Measurements from ENCODE around the gene VAT1L.

The VAT1L gene

DNA sequence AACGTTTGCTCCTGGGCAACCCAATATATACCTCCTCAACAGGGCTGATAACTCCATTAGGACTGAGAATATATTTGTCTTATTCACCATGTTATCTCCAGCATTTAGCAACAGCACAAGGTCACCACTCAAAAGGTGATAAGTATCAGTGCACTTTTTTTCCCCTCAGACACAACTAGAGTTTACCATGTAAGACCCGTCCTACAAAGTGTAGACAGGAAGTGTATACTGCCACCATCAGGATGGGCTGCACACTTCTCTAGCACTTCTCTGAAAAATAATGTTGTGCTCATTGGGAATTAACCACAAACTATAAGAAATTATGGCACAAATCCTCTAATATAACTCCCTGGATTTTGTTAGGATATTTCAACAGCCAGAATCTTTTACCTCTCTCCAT, 5.7 kb upstream of the VAT1L start:
- DNase-seq (ENCODE audit: low read depth): no peak

DNA sequence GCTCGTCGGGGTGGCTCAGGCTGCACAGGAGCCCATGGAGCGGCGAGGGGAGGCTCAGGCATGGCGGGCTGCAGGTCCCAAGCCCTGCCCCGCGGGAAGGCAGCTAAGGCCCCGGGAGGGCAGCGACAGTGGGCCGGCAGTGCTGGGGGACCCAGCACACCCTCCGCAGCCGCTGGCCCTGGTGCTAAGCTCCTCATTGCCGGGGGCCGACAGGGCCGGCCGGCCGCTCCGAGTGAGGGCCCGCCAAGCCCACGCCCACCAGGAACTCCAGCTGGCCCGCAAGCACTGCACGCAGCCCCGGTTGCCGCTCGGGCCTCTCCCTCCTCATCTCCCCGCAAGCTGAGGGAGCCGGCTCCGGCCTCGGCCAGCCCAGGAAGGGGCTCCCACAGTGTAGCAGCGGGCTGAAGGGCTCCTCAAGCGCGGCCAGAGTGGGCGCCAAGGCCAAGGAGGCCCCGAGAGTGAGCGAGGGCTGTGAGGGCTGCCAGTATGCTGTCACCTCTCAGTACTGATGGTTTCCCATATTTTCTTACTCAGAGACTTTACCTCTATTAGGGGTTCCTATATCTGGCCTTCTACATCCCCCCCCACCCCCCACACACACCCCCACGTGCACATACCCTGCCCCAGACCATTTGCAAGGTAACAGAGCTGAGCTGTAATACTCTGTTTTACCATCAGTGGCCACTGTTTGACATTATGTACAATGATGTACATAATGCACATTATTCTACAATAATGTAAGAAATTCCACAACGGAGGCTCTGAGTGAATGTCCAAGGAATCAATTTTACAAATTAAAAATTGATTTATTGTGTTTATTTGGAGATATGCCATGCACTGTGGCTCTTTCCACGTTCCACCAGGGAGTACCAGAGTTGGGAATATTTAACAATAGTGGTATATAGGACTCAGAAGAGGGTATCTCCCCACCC, 3.7 kb upstream of the VAT1L start:
- DNase-seq (ENCODE audit: low read depth): no peak

DNA sequence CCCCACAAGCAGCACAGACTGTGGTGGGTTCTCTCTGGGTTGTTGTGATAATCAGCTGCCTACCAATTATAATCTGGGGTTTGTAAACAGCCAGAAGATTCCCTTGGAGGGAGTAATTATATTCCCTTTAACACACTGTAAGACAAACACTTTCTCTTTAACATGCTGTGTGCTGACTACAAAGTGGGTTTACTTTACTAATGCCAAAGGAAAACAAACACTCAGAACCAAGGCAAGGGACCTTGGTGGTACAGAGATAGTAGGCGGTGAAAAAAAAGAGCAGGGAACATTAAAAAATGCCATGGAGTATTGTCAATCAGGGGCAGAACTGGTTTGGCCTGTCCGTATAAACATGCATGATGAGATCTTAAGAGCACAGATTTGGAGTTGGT, 3.0 kb upstream of the VAT1L start:
- DNase-seq (ENCODE audit: low read depth): no peak

DNA sequence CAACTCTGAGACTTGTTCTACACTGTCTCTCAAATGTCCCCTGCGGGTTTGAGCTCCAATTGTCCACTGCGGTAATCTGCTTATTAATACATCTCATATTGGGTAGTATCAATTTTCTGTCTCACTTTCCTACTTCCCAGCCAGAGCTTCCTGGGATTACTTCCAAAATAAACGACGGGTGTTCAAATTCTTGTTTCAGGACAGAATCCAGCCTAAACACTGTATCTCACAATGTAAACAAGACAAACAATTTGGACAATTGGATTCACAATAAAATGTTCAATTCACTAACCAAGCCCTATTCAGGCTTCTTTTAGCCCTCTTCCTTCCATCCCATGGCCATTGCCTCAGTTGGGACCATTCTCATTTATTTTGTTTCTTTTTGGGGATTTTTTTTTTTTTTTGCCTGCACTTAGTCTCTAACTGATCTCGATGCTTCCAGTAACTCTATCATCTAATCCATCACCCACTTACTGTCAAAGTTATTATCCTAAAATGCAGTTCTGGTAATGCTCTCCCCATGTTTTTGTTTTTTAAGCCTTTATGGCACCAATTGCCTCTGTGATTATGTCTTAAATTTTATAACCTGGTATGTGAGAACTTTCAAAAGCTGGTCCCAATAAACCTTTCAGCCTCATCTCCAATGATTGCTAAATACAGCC, 2.0 kb upstream of the VAT1L start:
- no peak for DNase-seq (ENCODE audit: low read depth)

DNA sequence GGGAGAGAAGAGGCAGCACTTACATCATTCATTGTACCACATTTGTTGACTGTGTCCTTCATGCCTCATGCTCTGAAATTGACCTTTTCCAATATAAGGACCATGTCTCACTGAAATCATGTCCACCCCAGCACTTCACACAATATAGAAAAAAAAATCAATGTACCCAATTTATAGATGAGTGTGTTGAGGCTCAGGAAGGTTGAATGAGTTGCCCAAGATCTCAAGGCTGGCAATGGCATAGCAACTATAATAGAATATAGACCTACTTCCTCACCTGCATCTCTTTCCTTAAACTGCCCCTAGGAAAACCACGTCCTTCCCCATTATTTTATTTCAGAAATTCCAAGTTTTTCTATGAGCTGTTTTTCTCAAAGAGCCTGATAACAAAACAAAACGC, 912 bp upstream of the VAT1L start:
- DNase-seq (ENCODE audit: low read depth): no peak

DNA sequence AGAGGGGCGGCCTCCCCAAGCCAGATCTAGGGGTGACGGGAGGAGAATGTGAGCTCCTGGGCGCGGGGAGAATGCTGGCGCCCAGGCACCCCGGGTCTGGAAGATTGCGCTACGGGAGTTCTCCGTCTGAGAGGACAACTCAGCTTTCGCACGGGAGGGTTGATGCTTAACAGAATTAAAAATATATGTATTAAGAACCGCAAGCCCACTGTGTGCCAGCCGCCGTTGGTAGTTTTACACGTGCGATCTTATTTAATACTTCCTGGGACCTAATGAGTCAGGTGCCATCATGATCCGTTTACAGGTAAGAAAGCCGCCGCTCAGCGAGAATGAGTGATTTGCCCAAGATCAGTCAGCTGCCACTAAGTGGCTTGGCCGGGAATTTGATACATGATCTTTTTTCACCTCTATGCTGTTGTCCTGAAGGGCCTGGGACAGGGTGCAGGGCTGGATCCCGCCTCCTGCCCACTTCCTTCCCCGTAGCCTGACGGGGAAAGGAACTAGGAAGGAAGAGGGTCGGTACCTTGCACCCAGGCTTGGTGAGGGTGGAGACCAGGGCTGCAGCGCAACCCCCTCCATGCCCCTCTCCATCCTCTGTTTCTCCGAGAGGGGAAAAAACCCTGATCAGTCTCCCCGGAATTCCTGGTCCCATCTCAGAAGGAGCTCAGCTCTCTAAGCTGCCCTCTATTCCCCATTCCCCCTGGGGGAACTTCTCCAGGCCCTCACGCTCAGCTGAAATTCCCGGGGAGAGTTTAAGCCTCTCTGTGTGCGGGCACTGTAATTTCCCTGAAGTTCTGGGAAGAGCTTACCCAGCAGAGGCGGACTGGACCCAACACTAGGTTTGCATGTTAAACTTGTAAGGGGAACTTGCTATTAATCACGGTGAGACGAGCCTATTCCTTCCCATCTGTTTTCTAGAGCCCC, 983 bp downstream of the VAT1L start:
- no peak for DNase-seq (ENCODE audit: low read depth)

DNA sequence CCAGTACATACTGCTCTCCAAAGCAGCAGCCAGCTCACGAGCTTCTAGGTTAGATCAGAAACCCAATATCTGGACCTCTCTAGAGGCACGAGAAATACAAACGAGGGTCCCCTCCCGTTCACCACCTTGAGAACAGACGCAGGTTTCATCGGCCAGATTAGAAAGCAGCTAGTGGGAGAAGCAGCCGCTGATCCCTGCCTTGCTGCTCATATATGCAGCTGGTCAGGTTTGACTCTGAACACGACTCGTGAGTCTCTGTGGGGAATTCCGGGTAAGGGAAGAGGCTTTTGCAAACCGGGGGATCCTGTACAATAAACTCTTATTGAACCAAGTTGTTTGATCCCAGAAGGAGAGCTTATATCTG, 1.6 kb downstream of the VAT1L start:
- no peak for DNase-seq (ENCODE audit: low read depth)

DNA sequence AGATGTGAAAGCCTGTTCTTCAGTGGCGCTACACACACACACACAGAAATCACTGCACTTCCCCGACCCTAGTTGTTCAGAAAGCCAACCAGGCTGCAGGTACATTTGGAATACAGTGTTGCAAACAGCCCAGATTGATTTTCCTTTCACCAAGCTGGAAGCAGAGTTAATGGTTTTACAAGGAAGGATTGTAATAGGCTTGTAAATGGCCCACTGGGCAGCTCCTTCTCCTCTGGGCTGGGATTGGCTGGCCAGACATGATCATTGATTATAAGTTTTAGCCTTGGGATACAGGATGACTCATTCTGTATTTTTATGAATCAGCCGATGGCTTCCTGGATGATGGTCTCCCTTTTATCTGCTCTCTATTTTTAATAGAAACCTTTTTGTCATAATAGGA, 2.5 kb downstream of the VAT1L start:
- no peak for DNase-seq (ENCODE audit: low read depth)

DNA sequence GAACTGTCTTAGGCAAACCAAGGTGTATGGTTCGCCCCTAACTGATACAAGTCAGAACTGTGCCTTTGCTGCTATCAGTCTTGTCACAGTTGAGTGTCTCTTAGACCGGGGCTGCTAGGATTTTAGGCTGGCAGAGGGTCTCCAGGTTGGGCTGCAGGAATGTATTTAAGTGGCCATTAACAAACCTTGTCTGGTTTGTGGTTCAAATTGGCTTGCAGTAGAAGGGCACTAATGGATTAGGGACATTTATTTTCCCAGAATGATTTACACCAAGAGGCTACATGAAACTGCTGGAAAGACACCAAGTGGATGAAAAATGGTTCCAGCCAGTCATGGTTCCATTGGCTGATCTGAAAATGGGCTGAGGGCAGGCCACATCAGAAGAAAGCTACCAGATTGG, 5.1 kb downstream of the VAT1L start:
- DNase-seq (ENCODE audit: low read depth): no peak

DNA sequence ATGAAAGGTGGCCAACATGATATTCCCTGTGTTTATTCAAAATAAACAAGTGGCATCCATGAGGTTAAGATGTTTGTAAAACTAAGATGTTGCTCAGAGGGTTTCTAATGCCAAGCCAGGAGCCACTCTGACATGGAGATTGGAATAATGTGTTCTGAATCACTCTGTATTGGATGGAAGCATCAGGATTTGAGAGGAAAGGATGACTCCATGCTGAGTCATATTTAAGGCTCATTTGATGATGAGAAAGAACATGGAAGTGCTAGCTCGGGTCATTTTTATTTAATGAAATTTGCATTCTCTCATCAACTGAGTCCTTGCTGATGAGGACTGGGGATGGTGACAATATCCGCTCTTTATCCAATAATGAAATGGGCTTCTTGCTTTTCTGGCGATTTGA, 6.2 kb downstream of the VAT1L start:
- no peak for DNase-seq (ENCODE audit: low read depth)

DNA sequence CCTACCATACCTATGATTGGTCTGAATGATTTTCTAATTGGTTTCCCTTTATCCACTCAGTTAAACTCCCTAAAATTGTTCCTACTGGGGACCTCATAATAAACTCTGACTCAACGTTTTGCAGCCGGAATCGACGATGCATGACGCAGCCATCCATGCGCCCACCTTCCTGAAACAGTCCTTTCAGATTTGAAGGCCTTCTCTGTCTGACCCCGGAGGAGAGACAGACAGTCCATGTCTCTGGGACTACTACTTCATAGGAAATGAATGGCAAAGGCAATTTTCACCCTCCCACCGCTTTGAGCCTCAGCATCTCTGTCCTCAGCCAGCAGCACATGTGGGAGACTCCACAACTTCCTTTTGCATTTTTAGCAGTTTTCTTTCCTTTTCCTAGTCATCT, 13.5 kb downstream of the VAT1L start:
- DNase-seq (ENCODE audit: low read depth): no peak

DNA sequence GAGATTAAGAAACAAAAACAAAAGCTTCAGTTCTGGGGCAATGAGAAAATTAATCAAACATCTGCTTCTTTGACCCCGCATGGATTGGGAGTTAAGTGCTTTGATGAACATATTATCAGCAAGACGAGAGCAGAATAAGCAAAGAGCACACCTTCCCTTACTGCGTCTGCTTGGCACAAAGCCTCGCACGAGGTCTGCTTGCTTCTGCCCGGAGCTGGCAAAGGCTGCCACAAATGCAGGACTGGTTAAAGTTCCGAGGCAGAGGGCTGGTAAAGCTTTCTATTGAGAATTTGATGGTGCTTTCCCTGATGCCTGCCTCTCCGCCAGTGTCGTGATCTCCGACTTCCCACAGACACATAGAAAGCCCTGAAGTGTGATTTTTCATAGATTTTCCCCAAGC, 17.0 kb downstream of the VAT1L start:
- no peak for DNase-seq (ENCODE audit: low read depth)

DNA sequence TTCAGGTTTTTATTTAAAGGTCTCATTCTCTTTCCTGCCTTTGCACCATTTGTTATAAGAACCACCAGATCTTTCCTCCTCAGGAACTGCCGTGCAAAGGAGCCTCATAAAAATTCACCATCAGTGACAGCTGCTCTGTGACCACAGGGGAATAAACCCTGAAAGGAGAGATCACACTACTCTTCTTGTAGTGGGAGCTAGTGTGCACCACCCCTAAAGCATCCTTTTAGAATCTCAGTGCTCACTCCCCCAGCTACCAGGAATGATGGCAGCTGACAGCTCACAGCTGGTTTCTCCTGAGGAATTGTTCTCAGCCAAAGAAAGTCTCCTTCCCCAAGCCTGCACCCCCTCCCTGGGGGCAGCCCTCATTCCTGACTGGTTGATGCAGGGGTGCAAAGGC, 18.7 kb downstream of the VAT1L start:
- no peak for DNase-seq (ENCODE audit: low read depth)

DNA sequence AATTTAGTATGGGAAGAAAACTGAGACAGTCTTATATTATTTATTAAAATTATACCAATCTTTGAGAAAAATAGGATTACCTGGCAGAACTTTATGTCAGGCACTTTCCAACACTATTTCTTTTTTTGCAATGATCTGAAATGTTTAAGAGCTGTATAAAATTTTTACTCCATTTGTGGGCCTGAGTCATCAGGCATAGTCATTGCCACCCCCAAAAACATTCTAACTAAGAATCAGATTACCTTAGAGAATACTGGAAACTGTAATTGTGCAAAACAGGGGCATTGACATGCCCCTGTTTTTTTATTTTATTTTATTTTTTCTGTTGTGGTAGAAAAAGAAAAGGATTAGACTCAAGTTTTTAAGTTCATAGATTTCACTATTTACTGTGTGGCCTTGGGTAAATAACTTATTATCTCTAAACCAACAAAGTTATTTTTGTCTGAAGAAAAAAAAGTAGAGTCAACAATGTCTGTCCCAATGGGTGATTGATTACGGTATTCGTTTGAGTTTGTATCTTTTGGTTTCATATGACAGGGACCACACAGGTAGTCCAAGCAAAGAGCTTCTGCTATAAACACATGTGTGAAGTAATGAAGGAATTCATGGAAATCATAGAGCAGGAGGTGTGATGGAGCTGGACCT, 24.6 kb downstream of the VAT1L start:
- DNase-seq (ENCODE audit: low read depth): no peak

DNA sequence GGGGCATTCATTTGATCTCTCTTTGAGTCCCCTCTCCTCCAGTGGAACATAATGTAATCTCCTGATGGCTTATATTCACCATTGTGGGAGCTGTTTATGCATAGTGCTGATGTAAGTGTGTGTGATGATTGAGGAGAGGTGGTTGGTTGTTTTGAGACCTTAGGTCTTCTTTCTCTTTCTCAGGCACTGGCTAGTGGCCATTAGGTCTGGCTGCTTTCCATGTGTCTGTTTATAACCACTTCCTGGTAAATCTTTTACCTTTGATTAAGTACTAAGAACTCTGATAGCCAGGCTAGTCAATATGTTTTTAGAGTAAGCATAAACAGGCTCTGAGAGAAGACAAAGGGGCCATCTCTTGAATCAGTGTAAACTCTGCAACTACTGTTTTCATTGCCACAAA, 27.9 kb downstream of the VAT1L start:
- no peak for DNase-seq (ENCODE audit: low read depth)

DNA sequence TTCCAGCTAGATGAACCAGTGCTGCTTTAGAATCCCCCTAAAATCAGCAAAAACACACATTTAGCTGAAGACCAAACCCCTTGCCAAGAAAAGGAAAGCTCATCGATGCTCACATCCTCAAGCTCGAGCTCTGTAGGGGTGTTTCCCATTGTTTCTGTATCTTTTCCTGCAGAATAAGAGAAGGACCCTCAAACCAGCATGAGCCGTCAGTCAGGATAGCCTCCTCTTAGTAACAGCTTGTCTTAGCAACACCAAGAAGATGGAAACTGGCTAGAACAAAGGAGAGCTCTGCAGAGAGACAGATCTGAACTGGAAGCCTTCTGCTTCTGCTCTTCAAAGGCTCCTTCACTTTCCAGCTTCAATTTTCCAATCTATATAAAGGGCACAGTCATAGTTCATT, 32.0 kb downstream of the VAT1L start:
- DNase-seq (ENCODE audit: low read depth): no peak

DNA sequence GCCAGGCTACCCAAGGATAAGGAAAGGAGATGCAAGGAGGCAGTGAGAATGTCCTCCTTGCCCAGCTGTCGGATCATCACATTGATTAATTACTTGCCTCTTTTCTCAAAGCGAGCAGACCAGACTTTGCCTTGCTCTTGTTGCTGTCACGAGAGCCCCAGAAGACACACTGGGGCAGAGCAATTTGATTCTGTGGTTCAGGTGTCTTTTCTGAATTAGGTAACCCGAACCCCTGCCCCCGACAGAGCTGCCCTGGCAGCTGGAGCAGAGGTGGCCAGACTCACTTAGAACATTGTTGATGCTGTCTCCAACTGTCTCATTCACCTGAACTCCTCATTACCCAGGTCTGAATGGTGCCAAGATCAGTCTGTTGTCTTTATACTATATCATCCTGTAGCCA, 34.3 kb downstream of the VAT1L start:
- DNase-seq (ENCODE audit: low read depth): no peak

DNA sequence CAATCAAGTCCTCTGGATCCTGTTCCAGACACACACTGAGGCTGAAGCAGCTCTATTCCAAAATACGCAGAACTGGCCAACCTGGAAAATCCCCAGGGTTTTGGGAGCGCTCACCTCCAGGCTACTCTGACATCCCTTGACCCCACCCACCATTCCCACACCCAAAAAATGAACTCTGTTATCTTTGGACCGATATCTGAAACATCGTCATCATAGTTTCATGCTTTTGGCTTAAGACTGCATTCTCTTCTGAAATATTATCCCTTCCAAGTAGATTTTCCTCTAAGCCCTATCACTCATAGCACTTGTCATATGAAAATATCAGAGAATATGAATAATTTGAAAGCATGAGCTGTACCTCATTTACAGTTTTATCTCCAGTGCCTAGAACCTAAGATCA, 34.7 kb downstream of the VAT1L start:
- no peak for DNase-seq (ENCODE audit: low read depth)

DNA sequence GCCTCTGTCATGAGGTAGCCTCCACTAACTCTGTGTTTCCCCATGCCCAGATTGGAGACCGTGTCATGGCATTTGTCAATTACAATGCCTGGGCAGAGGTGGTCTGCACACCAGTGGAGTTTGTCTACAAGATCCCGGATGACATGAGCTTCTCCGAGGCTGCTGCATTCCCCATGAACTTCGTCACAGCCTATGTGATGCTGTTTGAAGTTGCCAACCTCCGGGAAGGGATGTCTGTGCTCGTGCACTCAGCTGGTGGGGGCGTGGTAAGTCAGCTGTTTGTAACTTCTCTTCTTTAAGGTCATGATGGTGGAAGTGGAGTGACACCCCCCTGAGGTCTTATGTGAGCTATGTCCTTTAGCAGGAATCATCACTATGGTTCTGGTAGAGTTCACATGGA, 36.8 kb downstream of the VAT1L start:
- DNase-seq (ENCODE audit: low read depth): no peak

DNA sequence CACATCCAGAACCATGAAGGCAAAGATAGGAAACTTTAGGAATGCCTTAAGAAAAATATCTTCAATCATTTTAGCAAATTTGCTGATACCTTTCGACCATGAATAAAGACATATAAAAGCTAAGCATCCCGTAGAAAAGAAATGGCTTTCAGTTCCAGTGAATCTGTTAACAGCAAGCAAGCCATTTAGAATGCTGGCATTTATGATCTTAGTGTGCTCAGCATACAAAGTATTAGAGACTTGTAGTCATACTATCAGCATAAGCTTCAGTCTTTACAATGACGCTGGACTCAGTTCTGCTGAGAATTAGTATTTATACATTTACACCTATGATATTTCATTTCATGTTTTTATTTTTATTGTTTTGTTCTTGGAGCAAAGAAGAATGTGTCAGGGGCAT, 38.7 kb downstream of the VAT1L start:
- DNase-seq (ENCODE audit: low read depth): no peak

DNA sequence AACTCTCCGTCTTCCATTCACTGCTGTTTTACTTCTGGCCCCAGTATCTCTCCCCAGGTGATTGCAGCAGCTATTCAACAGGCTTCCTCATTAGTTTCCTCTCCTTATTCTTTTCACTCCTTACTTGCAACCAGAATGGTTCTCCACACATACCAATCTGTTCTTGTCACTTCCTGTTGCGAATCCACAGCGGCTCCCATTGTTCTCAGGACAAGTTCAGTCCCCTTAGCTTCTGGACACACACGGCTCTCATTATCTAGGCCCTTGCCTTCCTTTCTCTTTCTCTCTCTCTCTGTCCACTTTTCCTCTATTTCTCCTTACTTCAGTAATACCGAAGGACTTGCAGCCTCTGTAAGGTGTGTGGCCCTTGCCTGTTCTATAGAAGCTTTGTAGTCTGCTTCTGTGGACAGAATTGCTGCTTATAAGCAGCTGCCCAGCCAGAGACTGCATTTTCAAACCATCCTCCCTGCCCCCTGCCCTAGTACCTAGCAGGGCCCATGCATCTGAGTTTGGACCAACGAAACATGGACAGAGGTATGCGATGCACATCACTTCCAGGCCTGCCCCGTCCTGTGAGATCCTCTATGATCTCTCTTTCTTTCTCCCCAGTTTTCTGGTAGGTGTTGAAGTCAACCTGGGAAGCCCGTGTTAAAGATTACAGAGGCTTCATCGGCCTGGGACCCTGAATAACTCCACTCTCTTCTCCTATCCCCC, 45.7 kb downstream of the VAT1L start:
- no peak for DNase-seq (ENCODE audit: low read depth)
